Measurements from ENCODE around the gene TBCB. TPM values are rescaled to one million over a fixed set of nuclear protein-coding genes. Genes with fewer than 3 reads are reported as not detected.
"Not testable (repeated sequence)": the region's sequence is repeated elsewhere in the genome, so short reads cannot be mapped to it uniquely, and the experiment has no call there.

Gene TBCB
- total RNA-seq, 1 donor from 2014 or later, result 138 TPM

- no peak for TF ChIP-seq CTCF (IDR thresholded peaks at IDR 0.05; ENCODE audit: unreplicated experiment)
- no peak for DNase-seq (ENCODE audit: low spot score, unreplicated experiment)
These were observed 10.3 kb downstream of the TBCB start for GRCh38 chr19:36125557-36125956.

GRCh38 chr19:36128392-36128736, 13.1 kb downstream of the TBCB start:
- H3K36me3 Mint-ChIP-seq (ENCODE audit: insufficient read depth), result peaks cover 5% of the 10 kb centered on the region
- peak overlapping the region; percentile 97 for H3K27ac Mint-ChIP-seq
- no peak for TF ChIP-seq CTCF (IDR thresholded peaks at IDR 0.05; ENCODE audit: unreplicated experiment)
- DNase-seq (ENCODE audit: low spot score, unreplicated experiment), result no peak
- no peaks in the 10 kb centered on the region for H3K27me3 Mint-ChIP-seq
- H3K4me1 Mint-ChIP-seq (ENCODE audit: low read depth), result peaks cover 3% of the 10 kb centered on the region
- H3K4me3 Mint-ChIP-seq (ENCODE audit: low read depth), result peak overlapping the region; percentile 79
- no peaks in the 10 kb centered on the region for H3K9me3 Mint-ChIP-seq (ENCODE audit: low read depth)

More at GRCh38 chr19:36125557-36125956, 10.3 kb downstream of the TBCB start:
- H3K4me1 Mint-ChIP-seq (ENCODE audit: low read depth), result no peaks in the 10 kb centered on the region
- peaks cover 7% of the 10 kb centered on the region for H3K36me3 Mint-ChIP-seq (ENCODE audit: insufficient read depth)
- no peak overlapping the region for H3K4me3 Mint-ChIP-seq (ENCODE audit: low read depth)
- H3K9me3 Mint-ChIP-seq (ENCODE audit: low read depth), result no peaks in the 10 kb centered on the region
- H3K27me3 Mint-ChIP-seq, result no peaks in the 10 kb centered on the region
- H3K27ac Mint-ChIP-seq, result no peak overlapping the region

- not testable (repeated sequence) for DNase-seq (ENCODE audit: low spot score, unreplicated experiment); H3K4me3 Mint-ChIP-seq (ENCODE audit: low read depth); H3K36me3 Mint-ChIP-seq (ENCODE audit: insufficient read depth); H3K9me3 Mint-ChIP-seq (ENCODE audit: low read depth); H3K4me1 Mint-ChIP-seq (ENCODE audit: low read depth); H3K27me3 Mint-ChIP-seq; H3K27ac Mint-ChIP-seq
These were observed 16.0 kb downstream of the TBCB start for GRCh38 chr19:36131221-36131620.

GRCh38 chr19:36134867-36135266, 19.6 kb downstream of the TBCB start:
- H3K27me3 Mint-ChIP-seq; H3K36me3 Mint-ChIP-seq (ENCODE audit: insufficient read depth); H3K4me1 Mint-ChIP-seq (ENCODE audit: low read depth); H3K9me3 Mint-ChIP-seq (ENCODE audit: low read depth); H3K27ac Mint-ChIP-seq; H3K4me3 Mint-ChIP-seq (ENCODE audit: low read depth); DNase-seq (ENCODE audit: low spot score, unreplicated experiment): not testable (repeated sequence)

GRCh38 chr19:36136964-36137686, 21.9 kb downstream of the TBCB start:
- Mint-ChIP-seq H3K27me3 (peaks cover 7% of the 10 kb centered on the region), H3K4me1 (ENCODE audit: low read depth) (peaks cover 11% of the 10 kb centered on the region), H3K4me3 (ENCODE audit: low read depth) (no peak overlapping the region), H3K36me3 (ENCODE audit: insufficient read depth) (peaks cover 6% of the 10 kb centered on the region), H3K27ac (no peak overlapping the region), H3K9me3 (ENCODE audit: low read depth) (peaks cover 4% of the 10 kb centered on the region)
- no peak for DNase-seq (ENCODE audit: low spot score, unreplicated experiment)
- no peak for TF ChIP-seq CTCF (IDR thresholded peaks at IDR 0.05; ENCODE audit: unreplicated experiment)

- peak overlapping the region; percentile 98 for H3K27ac Mint-ChIP-seq
- H3K4me1 Mint-ChIP-seq (ENCODE audit: low read depth), result peaks cover 11% of the 10 kb centered on the region
- no peak for TF ChIP-seq CTCF (IDR thresholded peaks at IDR 0.05; ENCODE audit: unreplicated experiment)
- peaks cover 7% of the 10 kb centered on the region for H3K27me3 Mint-ChIP-seq
- H3K36me3 Mint-ChIP-seq (ENCODE audit: insufficient read depth), result peaks cover 12% of the 10 kb centered on the region
- peaks cover 4% of the 10 kb centered on the region for H3K9me3 Mint-ChIP-seq (ENCODE audit: low read depth)
- peak overlapping the region; percentile 98 for H3K4me3 Mint-ChIP-seq (ENCODE audit: low read depth)
- no peak for DNase-seq (ENCODE audit: low spot score, unreplicated experiment)
These were observed 23.8 kb downstream of the TBCB start for GRCh38 chr19:36139120-36139472.

Measured in progenitor cell of endocrine pancreas (in vitro differentiated cells).